ENCODE data around the gene MYOZ3. TPM values are rescaled to one million over a fixed set of nuclear protein-coding genes. Genes with fewer than 3 reads are reported as not detected.
A peak's percentile ranks its signal among the peaks of the same experiment; 100 is the strongest.

The MYOZ3 gene
- total and polyA plus RNA-seq, 2 of the 8 experiments (the other 6 are each of a cell fraction or from before 2014, with no cell fraction given) = 9.6 to 19.1 TPM

DNA sequence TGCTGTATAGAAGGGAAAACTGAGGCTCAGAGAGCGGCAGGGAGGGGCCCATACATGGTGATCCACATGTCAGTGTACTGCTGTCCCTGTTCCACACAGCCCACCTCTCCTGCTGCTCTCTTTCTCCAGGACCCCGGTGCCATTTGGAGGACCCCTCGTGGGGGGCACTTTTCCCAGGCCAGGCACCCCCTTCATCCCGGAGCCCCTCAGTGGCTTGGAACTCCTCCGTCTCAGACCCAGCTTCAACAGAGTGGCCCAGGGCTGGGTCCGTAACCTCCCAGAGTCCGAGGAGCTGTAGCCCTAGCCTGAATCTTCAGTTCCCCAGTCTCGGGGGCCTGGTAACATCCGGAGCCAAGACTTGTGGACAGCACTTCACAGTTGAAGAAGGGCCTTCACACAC, 15.5 kb downstream of the MYOZ3 start:
- Histone ChIP-seq H3K9ac (replicated peaks in 1 of 4; ENCODE audit: extremely low read depth in 1 of 4, low read depth in 3 of 4, low read length in 3 of 4) (no peak overlapping the region), H4K20me1 (replicated peaks in 1 of 2; ENCODE audit: control insufficient read depth in 1 of 2, insufficient read depth in 2 of 2, low read length in 2 of 2) (no peaks in the 10 kb centered on the region), H3K23ac (ENCODE audit: insufficient read length) (no peak overlapping the region), H3K36me3 (ENCODE audit: control insufficient read depth in 2 of 4, insufficient read depth in 4 of 4, low read length in 3 of 4) (peaks cover 0 to 7% (median 0%) of the 10 kb centered on the region in 4 experiments; a peak in 3 of 8 replicates), H2BK20ac (ENCODE audit: low read length) (no peak overlapping the region), H2AK5ac (ENCODE audit: low read depth, low read length) (no peak overlapping the region), H4K5ac (ENCODE audit: insufficient read length, low read depth, low read length) (no peak overlapping the region), H3K23me2 (ENCODE audit: low read depth, low read length) (peaks cover 3% of the 10 kb centered on the region), H2BK120ac (replicated peaks; ENCODE audit: low read depth, low read length) (no peak overlapping the region), H3K27me3 (replicated peaks in 1 of 4; ENCODE audit: control insufficient read depth in 3 of 4, extremely low read depth in 1 of 4, insufficient read depth in 3 of 4, low read length in 3 of 4) (no peaks in the 10 kb centered on the region), H3K27ac (ENCODE audit: low read depth, low read length) (no peak overlapping the region), H2AFZ (ENCODE audit: low read length) (no peak overlapping the region), H3K18ac (ENCODE audit: extremely low read depth, low read length) (no peak overlapping the region), H3K79me2 (ENCODE audit: control insufficient read depth in 1 of 2, insufficient read depth in 2 of 2, low read length in 2 of 2) (peaks cover 0 to 9% of the 10 kb centered on the region in 2 experiments; a peak in 2 of 4 replicates), H3K9me3 (ENCODE audit: insufficient read depth in 2 of 2, low read depth in 1 of 2, low read length in 1 of 2) (no peaks in the 10 kb centered on the region), H4K8ac (ENCODE audit: extremely low read depth, insufficient read depth, low read length) (no peak overlapping the region), H3K79me1 (ENCODE audit: low read depth, low read length) (no peaks in the 10 kb centered on the region), H3K4me2 (ENCODE audit: insufficient read depth in 1 of 2, low read depth in 2 of 2, low read length in 2 of 2) (no peak overlapping the region), H3K4ac (replicated peaks; ENCODE audit: insufficient read length, low read depth, low read length) (no peak overlapping the region), H3K4me3 (ENCODE audit: extremely low read depth in 1 of 4, insufficient read depth in 2 of 4, low read depth in 3 of 4, low read length in 4 of 4) (no peak overlapping the region), H2BK5ac (ENCODE audit: low read depth, low read length) (no peak overlapping the region), H2BK15ac (ENCODE audit: low read length) (no peak overlapping the region), H3K56ac (replicated peaks; ENCODE audit: insufficient read length, low read depth, low read length) (no peak overlapping the region), H2BK12ac (ENCODE audit: low read depth, low read length) (no peak overlapping the region), H3K4me1 (replicated peaks in 1 of 4; ENCODE audit: control insufficient read depth in 3 of 4, insufficient read depth in 4 of 4, low read length in 3 of 4) (peaks cover 3 to 11% (median 9%) of the 10 kb centered on the region in 4 experiments), H4K91ac (replicated peaks; ENCODE audit: insufficient read length, low read length) (no peak overlapping the region), H3K14ac (ENCODE audit: insufficient read length) (no peak overlapping the region)
- ChIA-PET CTCF (ENCODE audit: partially characterized antibody) (interaction anchor here (1.1 to 3.3 kb wide), 3 partner anchors 10 to 116 kb away, joined by 3 to 11 read pairs (median 6); no protein-coding TSS in a partner anchor), POLR2A (ENCODE audit: partially characterized antibody) (interaction anchor here (0.6 to 3.2 kb wide), 6 partner anchors 15 to 1081 kb away, joined by 3 to 12 read pairs (median 5); partner anchors contain the start of genes MYOZ3, RBM22 and RPS14)
- 93% methylated on average over 8 of the region's 9 CpGs; no CpG with 5 or more reads in 1 of the 2 experiments for WGBS, 2 experiments (ENCODE audit: extremely low coverage in 1 of 2, insufficient coverage in 1 of 2, insufficient read length in 1 of 2, insufficient replicate concordance in 2 of 2, low coverage in 1 of 2, low lambda C conversion rate in 2 of 2, missing lambda C conversion rate in 1 of 2)
- peak in 1 of 2 experiments; percentile 34 for DNase-seq (ENCODE audit: low read depth in 1 of 2, low spot score in 2 of 2)
- no peak for FAIRE-seq
- TF ChIP-seq JUN (IDR thresholded peaks at IDR 0.05; ENCODE audit: low read depth, low read length) (no peak), KDM4A (IDR thresholded peaks at IDR 0.05; ENCODE audit: low read depth, low read length, severe bottlenecking) (no peak), SRF (IDR thresholded peaks at IDR 0.05; ENCODE audit: low read depth, low read length) (no peak), CBX8 (IDR thresholded peaks at IDR 0.05; ENCODE audit: borderline replicate concordance, low read depth, low read length) (no peak), RBBP5 (IDR thresholded peaks at IDR 0.05; ENCODE audit: borderline replicate concordance, low read depth, low read length) (no peak), PHF8 (conservative IDR thresholded peaks at IDR 0.05; ENCODE audit: low read depth, low read length) (no peak), CREB1 (IDR thresholded peaks at IDR 0.05) (no peak), POLR2AphosphoS5 (IDR thresholded peaks at IDR 0.05; ENCODE audit: low read depth, low read length) (no peak), EGR1 (IDR thresholded peaks at IDR 0.05; ENCODE audit: borderline replicate concordance, low read depth, low read length) (no peak), KDM1A (IDR thresholded peaks at IDR 0.05; ENCODE audit: borderline replicate concordance, low read length) (no peak), BACH1 (IDR thresholded peaks at IDR 0.05; ENCODE audit: low read length) (no peak)
- TF ChIP-seq, protein P1, sequence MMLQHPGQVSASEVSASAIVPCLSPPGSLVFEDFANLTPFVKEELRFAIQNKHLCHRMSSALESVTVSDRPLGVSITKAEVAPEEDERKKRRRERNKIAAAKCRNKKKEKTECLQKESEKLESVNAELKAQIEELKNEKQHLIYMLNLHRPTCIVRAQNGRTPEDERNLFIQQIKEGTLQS (IDR thresholded peaks at IDR 0.05; ENCODE audit: insufficient read depth, low read depth, low read length) = no peak
- TF ChIP-seq, protein P2, sequence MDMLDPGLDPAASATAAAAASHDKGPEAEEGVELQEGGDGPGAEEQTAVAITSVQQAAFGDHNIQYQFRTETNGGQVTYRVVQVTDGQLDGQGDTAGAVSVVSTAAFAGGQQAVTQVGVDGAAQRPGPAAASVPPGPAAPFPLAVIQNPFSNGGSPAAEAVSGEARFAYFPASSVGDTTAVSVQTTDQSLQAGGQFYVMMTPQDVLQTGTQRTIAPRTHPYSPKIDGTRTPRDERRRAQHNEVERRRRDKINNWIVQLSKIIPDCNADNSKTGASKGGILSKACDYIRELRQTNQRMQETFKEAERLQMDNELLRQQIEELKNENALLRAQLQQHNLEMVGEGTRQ (IDR thresholded peaks at IDR 0.05; ENCODE audit: low read length) = no peak
